Lower lobe of right lung (tissue), 2 donors: Measurements from ENCODE around the gene CACNA2D1. TPM values are rescaled to one million over a fixed set of nuclear protein-coding genes. Genes with fewer than 3 reads are reported as not detected.

Experiments
- ATAC-seq, 2 donors: fragments of 200-7000 bp; cut with Tn5 transposase; one replicate each; pipeline ENCODE4 v1.9.1; 2020 to 2022; ENCODE audit warnings: mild to moderate bottlenecking in 2 of 2, moderate library complexity in 2 of 2
- DNase-seq: peaks from one replicate; pipeline ENCODE4 v3.0.0-alpha.2; 2020
- H3K27ac ChIP-seq: fragments of 200-600 bp; one replicate; pipeline ENCODE4 v1.8.0; 2022
- H3K27me3 ChIP-seq: fragments of 200-600 bp; one replicate; pipeline ENCODE4 v1.8.0; 2022; ENCODE audit warnings: low read depth
- H3K36me3 ChIP-seq: fragments of 200-600 bp; one replicate; pipeline ENCODE4 v1.8.0; 2022; ENCODE audit warnings: mild to moderate bottlenecking
- H3K4me1 ChIP-seq: fragments of 200-600 bp; one replicate; pipeline ENCODE4 v1.8.0; 2022
- H3K4me3 ChIP-seq: fragments of 200-600 bp; one replicate; pipeline ENCODE4 v1.8.0; 2022; ENCODE audit warnings: mild to moderate bottlenecking
- H3K9me3 ChIP-seq: fragments of 200-600 bp; one replicate; pipeline ENCODE4 v1.8.0; 2022
- CTCF ChIP-seq: fragments of 200-600 bp; IDR thresholded peaks from one replicate; pipeline ENCODE4 v1.8.0; 2022; ENCODE audit warnings: antibody characterized with exemption, mild to moderate bottlenecking
- intact Hi-C: fragments of 100-400 bp; cut with DNase I; formaldehyde crosslinking; loops from one replicate; pipeline ENCODE4 v1.11.0; 2022
- total RNA-seq: library from RNA; stranded (reverse); fragmentation: NEBNext Ultra II Directional; extraction: Animal tissue kit (Norgen Biotek cat#: 25700); gene quantifications from one replicate; pipeline ENCODE4 v1.2.1, GENCODE V29; 2021
- donor health status: DM: no; HTN: yes; CAD: no; lungs with severe emphysema.

The CACNA2D1 gene
- total RNA-seq, 1 donor from 2014 or later, result 12.5 TPM

- no peak for TF ChIP-seq CTCF
- Histone ChIP-seq H3K4me3 (no peak overlapping the region), H3K27ac (no peak overlapping the region), H3K4me1 (no peaks in the 10 kb centered on the region), H3K9me3 (no peaks in the 10 kb centered on the region), H3K36me3 (no peaks in the 10 kb centered on the region), H3K27me3 (peaks cover 9% of the 10 kb centered on the region)
- DNase-seq, result no peak
- intact Hi-C loops, result no loop called here
- ATAC-seq, result no peak
These were observed 6.3 kb upstream of the CACNA2D1 start for GRCh38 chr7:82449910-82450309.

GRCh38 chr7:82446897-82447296, 3.3 kb upstream of the CACNA2D1 start:
- DNase-seq (no peak), ATAC-seq (no peak)
- TF ChIP-seq CTCF, result no peak
- Histone ChIP-seq H3K36me3 (no peaks in the 10 kb centered on the region), H3K27me3 (peaks cover 19% of the 10 kb centered on the region), H3K9me3 (no peaks in the 10 kb centered on the region), H3K4me1 (peaks cover 4% of the 10 kb centered on the region), H3K27ac (no peak overlapping the region), H3K4me3 (no peak overlapping the region)
- intact Hi-C loops, result no loop called here

DNA sequence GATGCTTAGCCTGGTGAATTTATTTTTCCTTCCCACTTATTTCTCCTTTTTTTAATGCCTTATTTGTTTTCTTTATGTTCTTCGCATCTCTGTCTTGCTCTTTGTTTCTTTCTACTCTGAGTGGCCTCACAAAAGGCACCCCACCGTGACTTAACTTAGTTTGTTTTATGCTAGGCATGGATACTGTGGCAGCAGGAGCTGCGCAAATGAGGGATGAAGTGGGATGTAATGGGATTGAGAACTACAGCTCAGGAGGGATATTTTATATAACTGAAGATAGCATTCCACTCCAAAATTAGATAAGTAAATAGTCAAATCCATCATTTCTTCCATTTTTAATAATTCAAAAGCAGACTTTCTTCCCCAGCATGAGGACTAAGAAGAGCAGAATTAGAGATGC, 1.7 kb upstream of the CACNA2D1 start:
- intact Hi-C loops, result no loop called here
- Histone ChIP-seq H3K27ac (no peak overlapping the region), H3K36me3 (no peaks in the 10 kb centered on the region), H3K9me3 (no peaks in the 10 kb centered on the region), H3K4me1 (peaks cover 4% of the 10 kb centered on the region), H3K4me3 (no peak overlapping the region), H3K27me3 (peaks cover 23% of the 10 kb centered on the region)
- DNase-seq, result no peak
- no peak for ATAC-seq
- no peak for TF ChIP-seq CTCF

DNA sequence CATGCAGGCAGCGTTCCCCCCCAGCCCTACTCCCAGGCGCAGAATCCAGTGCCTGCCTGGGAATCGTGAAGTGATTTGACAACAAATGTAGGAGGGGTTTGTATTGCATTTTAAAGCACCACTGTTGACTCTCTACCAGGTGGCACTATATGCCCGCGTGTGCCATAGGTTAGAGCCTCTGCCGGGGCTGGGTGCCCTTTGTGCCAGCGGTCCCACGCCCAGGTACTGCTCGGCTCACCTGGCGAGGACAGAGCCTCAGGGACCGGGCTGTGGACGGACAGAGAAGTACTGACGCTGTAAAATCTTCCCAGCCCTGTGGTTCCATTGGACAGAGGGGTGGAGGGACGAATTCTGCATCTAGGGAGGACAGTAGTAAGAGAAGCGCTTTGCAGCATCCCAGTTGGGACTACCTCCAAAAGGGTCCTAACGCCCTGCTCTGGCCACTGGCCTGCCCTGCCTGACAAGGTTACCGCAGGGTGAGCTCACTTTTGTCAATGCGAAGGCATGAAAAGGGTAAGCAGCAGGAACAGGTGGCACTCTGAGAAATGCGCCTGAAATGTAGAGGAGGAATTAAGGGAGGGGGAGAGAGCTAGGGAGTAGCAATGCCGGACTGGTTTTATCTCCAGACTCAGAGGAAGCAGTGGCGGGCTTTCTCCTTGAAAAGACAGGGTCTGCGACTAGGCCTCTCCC, 788 bp upstream of the CACNA2D1 start:
- H3K36me3 ChIP-seq, result no peaks in the 10 kb centered on the region
- DNase-seq, result no peak
- H3K4me3 ChIP-seq, result peak overlapping the region; percentile 65
- H3K27ac ChIP-seq, result peak overlapping the region; percentile 79
- H3K4me1 ChIP-seq, result peaks cover 4% of the 10 kb centered on the region
- H3K9me3 ChIP-seq, result no peaks in the 10 kb centered on the region
- intact Hi-C loops, result no loop called here
- TF ChIP-seq CTCF, result no peak
- H3K27me3 ChIP-seq, result peaks cover 23% of the 10 kb centered on the region
- peak; percentile 56 to 63 for ATAC-seq

DNA sequence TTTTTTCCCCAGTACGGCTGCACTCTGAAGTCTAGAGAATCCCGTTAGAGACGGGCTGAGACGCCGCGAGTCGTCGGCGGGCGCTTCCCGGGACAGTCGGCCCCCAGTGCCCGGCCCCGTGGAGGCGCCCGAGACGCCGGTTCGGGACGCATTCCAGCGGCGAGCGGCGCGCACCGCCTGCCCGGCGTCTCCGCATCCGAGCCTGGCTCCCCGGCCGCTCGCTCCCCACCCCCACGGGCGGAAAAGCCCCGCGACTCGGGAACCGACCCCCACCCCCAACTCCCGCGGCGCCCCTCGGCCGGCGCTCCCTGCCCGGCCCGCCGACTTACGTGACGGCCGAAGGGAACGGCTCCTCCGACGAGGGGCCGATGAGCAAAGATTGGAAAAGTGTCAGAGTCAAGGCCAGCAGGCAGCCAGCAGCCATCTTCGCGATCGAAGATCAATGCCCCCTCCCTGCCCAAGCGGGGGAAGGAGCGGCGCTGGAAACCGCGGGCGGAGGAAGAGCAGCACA, 486 bp downstream of the CACNA2D1 start:
- intact Hi-C loops, result no loop called here
- DNase-seq, result no peak
- H3K4me3 ChIP-seq, result peak overlapping the region; percentile 65
- H3K27ac ChIP-seq, result peak overlapping the region; percentile 79
- H3K27me3 ChIP-seq, result peaks cover 23% of the 10 kb centered on the region
- no peak for TF ChIP-seq CTCF
- peaks cover 4% of the 10 kb centered on the region for H3K4me1 ChIP-seq
- peak; percentile 61 to 68 for ATAC-seq
- no peaks in the 10 kb centered on the region for H3K9me3 ChIP-seq
- H3K36me3 ChIP-seq, result no peaks in the 10 kb centered on the region
